GM06990 (cell line): ENCODE data around the gene CCDC194.

Source experiments
- DNase-seq: peaks from one replicate; pipeline ENCODE4 v3.0.0-alpha.2; 2011; ENCODE audit not compliant: insufficient read length; ENCODE audit errors: extremely low read depth
- H3K27me3 ChIP-seq: replicated peaks from 2 replicates; pipeline ENCODE4 v1.6.0; 2011; ENCODE audit warnings: low read length; ENCODE audit not compliant: control insufficient read depth, insufficient read depth
- H3K36me3 ChIP-seq: 2 replicates; pipeline ENCODE4 v1.5.1; 2011; ENCODE audit warnings: low read length; ENCODE audit not compliant: control insufficient read depth, insufficient read depth
- H3K4me3 ChIP-seq: replicated peaks from 2 replicates; pipeline ENCODE4 v1.5.1; 2011; ENCODE audit warnings: low read depth, mild to moderate bottlenecking, control low read depth, low read length
- CTCF ChIP-seq: IDR thresholded peaks from 2 replicates; pipeline ENCODE4 v1.5.1; 2011; ENCODE audit warnings: low read length, control low read depth, mild to moderate bottlenecking, inconsistent platforms; ENCODE audit not compliant: insufficient read depth, poor library complexity, severe bottlenecking

CCDC194 gene, protein sequence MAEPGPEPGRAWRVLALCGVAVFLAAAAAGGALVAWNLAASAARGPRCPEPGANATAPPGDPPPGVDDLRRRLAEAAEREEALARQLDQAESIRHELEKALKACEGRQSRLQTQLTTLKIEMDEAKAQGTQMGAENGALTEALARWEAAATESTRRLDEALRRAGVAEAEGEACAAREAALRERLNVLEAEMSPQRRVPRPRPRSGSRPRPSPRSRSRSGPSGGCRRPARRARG

GRCh38 chr19:17393914-17394313, at the start of gene CCDC194:
CCDC194 (minus strand) TSS chr19:17394196; CDS start chr19:17394158, 38 bp downstream.
- Histone ChIP-seq H3K4me3 (no peak within 1 kb of the TSS), H3K27me3 (no peaks in the 10 kb centered on the region), H3K36me3 (peaks cover 6% of the 10 kb centered on the region)
- no peak for DNase-seq
- TF ChIP-seq CTCF, result no peak

DNA sequence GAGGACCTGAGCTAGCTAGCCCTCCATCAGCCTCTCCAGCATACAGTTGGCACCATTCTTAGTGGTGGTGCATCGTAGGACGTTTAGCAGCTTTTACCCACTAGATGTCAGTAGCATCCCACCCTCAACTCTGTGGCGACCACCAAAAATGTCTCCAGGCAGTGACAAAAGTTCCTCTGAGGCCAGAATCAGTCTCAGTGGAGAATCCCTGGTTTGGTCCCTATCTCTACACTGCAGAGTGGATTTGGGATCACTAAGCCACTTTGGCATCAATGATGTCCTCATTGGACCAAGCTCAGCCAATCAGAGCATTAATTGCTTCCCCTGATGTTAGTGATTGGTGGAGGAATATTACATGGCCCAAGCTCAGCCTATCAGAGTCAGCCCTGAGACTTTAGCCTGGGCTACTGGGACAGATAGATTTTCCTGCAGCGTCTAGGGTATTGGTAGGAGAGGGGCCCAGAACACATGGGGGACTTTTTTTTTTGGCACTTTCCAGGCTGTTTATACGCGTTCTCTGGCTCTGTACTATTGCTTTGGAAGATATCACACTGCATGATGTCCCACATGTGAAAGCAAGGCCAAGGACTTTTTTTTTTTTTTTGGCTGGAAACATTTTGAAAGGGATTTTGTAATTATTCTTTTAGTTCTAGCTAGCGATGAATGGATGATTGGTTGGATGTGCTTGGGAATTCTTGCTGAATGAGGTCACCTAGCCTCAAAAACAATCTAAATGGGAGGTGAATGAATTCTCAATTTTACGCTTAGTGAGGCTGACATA, 47.4 kb upstream of the CCDC194 start:
- no peak for DNase-seq
- Histone ChIP-seq H3K36me3 (no peaks in the 10 kb centered on the region), H3K27me3 (no peaks in the 10 kb centered on the region), H3K4me3 (no peak overlapping the region)
- peak; percentile 51 for TF ChIP-seq CTCF

DNA sequence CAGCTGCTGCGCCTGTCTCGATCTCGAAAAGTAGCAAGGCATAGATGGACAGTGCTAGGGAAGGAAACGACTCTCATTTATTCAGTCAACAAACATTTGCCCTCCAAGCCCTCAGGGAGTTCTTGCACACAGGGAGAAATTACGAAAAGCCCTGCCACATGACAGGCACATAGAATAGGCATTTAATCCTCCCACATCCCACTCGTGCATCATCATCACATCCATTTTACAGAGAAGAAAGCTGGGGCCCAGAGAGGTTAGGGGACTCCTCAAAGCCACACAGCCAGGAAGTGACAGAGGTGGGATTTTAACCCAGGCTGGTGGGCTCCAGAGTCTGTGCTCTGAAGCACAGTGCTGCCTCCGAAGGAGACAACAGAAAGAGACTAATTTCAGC, 42.9 kb upstream of the CCDC194 start:
- DNase-seq, result no peak

GRCh38 chr19:17436094-17436873, 42.3 kb upstream of the CCDC194 start:
- no peak for DNase-seq
- Histone ChIP-seq H3K27me3 (no peaks in the 10 kb centered on the region), H3K4me3 (no peak overlapping the region), H3K36me3 (no peaks in the 10 kb centered on the region)
- TF ChIP-seq CTCF, result no peak

More for the DNA sequence above, 42.9 kb upstream of the CCDC194 start:
- TF ChIP-seq CTCF, result no peak
- Histone ChIP-seq H3K36me3 (no peaks in the 10 kb centered on the region), H3K4me3 (no peak overlapping the region), H3K27me3 (no peaks in the 10 kb centered on the region)

- Histone ChIP-seq H3K27me3 (no peaks in the 10 kb centered on the region), H3K36me3 (no peaks in the 10 kb centered on the region), H3K4me3 (no peak overlapping the region)
- no peak for DNase-seq
- TF ChIP-seq CTCF, result no peak
These were observed 41.2 kb upstream of the CCDC194 start for GRCh38 chr19:17435218-17435617.
